ENCODE data around the gene FOXF2.

The FOXF2 gene

DNA sequence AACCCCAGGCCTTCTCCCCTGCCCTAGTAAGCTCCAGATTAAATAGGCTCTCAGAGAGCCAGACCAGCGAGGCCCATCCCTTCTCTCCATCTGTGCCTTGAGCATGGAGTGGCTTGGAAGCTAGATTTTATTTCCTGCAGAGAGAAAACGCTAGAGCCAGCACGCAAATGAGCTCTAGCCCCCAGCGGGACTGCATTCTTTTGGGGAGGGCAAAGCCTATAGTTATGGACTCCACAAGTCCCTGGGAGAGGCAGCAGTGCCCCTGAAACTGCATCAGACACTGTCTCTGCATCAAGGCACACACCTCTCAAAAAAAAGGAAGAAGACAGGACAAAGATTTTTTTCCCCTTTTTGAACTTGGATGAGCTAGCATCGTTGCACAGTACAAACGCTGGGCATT, 15.8 kb downstream of the FOXF2 start:
- no peak for DNase-seq (ENCODE audit: low read depth in 4 of 4, low spot score in 1 of 4)

DNA sequence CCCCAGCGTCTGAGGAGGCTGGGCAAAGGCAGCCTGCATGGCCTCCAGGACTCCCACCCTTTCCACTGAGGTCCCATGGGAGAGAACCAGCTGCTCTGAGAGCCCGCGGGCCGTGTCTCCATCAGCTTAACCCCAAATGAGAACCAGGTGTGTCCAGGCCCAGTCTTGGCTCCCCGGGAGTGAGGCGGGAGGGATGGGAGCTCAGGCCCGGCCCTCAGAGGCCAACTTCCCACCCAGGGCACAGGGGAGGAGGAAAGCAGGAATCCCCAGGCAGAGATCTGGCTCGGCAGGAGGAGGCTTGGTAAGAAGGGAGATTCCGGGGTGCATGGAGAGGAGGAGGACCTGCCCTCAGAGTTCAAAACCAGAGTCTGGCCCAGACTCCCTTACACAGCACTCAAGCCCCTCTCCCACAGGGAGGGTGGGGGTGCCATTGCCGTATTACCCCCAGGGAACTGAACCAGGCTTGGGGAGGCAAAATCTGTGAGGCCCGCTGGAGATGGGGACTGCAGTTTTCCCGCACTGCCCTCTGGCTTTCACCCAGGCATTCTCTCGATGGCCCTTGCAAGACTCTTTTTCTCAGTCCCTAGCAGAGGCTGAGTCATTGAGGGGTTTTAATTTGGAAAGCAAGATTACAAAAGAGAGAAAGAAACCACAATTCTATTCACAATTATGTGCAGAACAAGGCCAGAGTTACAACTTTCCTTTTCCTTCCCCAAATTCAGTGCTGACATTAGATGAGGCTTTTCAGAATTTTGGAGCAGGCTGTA, 17.1 kb downstream of the FOXF2 start:
- no peak for DNase-seq (ENCODE audit: low read depth in 4 of 4, low spot score in 1 of 4)

DNA sequence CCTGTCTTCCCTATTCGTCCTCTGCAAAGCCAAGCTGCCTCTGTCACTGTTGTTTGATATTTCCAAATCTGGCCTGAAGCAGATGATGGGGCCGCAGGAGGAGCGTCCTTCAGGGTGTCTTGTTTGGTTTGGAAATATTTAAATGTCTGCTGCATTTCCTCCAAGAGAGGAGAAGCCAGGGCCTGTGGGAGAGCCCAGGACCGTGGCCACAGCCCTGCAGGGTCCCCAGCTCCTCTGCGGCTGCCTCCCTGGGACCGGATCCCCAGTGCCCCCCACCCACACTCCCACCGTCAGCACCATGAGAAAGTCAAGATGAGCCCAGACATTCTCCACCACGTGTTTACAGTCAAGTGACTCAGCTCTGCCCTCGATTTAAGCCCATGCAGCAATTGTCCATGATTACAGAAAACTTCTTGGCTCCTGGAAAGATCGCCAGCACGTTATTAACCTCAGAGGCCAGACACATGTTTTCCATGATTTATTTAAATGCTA, 18.2 kb downstream of the FOXF2 start:
- no peak for DNase-seq (ENCODE audit: low read depth in 4 of 4, low spot score in 1 of 4)

DNA sequence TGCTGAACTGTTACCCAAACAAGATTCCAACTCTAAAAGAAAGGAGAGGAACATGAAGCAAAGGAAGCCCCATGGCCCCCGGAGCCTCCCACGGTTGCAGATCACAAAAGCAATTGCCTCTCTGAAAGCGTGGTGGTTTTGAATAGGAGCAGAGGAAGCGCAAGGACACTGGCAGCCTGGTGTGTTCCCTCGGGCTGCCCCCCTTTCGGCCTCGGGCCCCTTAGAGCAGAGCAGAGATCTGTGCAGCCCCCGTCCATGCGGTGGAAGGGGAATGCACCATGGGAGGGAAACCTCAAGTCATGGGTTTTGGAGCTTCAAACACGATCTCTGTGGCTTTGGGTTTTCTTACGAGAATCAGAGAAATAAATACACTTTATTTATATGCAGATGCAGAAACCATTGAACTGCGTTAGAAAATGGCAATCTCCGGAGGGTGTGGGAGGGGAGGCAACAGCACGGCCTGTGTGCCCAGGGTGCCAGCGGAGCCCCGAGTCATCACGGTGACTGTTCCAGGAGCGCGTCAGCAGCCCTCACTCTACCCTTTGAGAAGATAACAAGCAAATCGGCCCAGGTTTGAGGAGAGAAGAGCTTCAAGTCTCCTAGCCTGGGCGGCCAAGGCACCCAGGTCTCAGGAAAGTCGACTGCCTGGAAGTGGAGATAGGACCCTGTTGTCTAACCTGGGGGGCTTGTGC, 20.5 kb downstream of the FOXF2 start:
- no peak for DNase-seq (ENCODE audit: low read depth in 4 of 4, low spot score in 1 of 4)

DNA sequence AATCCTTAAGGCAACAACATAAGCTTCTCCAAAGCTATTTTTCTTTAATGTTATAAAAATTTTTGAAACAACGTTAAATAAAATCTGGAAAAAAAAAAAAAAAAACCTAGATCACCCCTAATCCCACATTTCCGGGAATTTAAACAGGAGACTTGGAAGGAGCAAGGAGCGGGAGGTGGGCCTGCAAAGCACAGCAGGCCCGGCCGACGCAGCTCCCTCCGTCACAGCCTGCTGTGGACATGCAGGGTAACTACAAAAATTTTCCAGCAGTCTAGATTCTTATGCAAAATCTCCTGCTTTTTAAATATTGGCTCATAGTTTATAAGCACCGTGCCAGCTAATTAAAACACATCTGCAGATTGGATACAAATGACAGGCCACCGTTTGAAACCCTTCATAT, 23.5 kb downstream of the FOXF2 start:
- no peak for DNase-seq (ENCODE audit: low read depth in 4 of 4, low spot score in 1 of 4)

DNA sequence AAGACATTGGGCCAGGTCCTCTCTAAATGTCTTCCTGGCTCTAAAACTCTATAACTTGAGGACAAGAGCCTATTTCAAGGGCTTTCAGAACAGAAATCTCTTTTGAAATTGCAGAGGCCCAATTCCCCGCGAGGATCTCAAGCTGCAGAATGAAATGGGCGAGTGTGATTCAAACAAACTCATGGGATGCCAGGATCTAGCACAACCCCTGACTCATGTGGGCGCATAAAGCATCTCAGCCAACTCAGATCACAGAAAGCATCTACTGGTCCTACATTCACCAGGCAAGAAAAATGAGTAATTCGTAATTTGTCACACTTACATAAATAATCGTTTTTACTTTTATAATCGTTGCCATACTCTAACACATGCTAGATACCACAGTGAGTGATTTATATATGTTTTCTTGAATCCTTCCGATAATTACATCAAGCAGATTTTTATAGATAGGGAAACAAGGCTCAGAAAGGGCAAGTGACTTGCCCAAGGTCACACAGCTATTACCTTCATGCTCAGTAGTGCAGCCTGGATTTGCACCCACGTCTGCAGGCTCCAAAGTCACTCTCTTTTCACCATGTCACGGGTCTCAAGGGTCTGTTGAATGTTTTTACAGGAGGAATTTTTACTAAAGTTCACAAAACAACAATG, 26.2 kb downstream of the FOXF2 start:
- no peak for DNase-seq (ENCODE audit: low read depth in 4 of 4, low spot score in 1 of 4)

DNA sequence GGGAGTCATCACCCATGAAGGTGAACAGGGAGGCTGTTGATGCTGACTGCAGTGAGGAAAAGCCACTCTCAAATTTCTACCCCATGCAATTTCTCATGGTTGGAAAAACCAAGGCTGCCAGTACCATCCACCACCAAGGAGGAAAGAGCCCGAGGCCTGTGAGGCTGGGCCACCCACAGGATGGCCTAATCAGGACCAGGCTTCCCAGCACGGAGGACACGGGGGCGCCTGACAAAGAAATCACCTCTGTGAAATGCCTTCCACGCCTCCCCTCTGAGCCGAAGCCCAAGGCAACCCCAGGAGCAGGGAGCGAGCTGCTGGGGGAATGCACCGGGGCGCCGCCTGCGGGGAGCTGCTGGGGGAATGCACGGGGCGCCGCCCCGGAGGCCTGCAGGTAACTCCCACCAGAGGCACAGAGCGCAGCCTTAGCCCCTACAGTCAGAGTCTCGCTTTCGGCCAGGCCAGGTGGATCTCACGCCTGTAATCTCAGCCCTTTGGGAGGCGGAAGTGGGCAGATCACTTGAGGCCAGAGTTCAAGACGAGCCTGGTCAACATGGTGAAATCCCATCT, 26.9 kb downstream of the FOXF2 start:
- no peak for DNase-seq (ENCODE audit: low read depth in 4 of 4, low spot score in 1 of 4)

DNA sequence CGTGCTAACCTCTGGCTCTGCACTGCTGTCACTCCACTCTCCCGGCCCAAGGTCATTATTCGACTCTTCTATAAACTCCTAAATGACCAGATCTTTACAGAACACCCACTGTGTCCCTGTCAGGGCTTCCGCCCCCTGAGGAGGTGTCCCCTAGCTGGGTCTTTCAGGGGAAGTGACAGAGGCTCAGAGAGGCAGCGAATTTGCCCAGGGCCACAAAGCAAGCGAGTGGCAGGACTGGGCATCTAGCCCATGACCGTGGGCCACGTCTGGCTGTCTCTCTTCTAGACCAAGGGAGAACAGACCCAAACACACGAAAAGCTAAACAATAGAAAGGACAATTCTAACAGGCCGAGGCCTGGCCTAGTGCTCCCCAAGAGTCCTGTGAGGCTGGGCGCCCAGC, 27.4 kb downstream of the FOXF2 start:
- no peak for DNase-seq (ENCODE audit: low read depth in 4 of 4, low spot score in 1 of 4)

DNA sequence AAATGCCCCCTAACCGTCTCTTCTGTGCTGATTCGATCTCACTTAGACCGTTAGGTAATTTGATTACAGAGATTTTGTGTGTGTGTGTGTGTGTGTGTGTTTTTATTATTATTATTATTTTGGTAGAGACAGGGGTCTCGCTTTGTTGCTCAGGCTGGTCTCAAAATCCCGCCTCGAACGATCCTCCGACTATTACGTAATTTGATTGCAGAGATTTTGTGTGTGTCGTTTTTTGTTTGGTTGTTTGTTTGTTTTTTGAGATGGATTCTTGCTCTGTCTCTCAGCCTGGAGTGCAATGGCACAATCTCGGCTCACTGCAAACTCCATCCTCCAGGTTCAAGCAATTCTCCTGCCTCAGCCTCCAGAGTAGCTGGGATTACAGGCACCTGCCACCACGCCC, 28.3 kb downstream of the FOXF2 start:
- no peak for DNase-seq (ENCODE audit: low read depth in 4 of 4, low spot score in 1 of 4)

DNA sequence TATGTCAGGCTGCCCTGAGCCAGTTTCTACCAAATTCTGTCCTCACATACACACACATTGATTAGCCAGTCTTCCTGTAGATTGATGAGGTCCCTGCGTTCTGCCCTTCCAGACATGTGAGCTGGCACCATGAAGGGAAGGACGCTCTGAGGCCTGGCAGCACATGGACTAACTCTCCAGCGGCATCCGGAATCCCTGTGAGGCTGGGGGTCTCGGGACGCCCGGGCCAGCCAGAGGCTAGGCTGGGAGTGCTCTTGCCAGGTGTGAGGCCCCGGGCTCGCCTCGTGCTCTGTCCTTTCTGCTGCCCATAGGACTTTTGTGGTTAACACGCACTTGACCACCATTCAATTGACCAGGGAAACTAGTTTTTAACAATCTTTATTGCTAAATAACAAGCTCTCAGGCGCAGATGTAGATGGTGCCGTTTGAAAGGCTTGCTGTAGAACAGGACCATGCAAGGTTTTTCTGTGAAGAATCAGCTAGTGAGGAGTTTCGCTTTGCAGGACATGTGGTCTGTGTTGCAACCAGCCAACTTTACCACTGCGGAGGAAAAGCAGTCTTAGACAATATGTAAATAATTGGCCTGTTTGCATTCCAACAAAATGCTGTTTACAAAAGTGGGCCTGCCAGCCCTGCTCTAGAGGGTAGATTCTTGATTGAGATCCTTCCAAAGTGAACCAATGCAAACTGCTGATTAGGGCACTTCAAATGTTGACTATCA, 29.3 kb downstream of the FOXF2 start:
- no peak for DNase-seq (ENCODE audit: low read depth in 4 of 4, low spot score in 1 of 4)

DNA sequence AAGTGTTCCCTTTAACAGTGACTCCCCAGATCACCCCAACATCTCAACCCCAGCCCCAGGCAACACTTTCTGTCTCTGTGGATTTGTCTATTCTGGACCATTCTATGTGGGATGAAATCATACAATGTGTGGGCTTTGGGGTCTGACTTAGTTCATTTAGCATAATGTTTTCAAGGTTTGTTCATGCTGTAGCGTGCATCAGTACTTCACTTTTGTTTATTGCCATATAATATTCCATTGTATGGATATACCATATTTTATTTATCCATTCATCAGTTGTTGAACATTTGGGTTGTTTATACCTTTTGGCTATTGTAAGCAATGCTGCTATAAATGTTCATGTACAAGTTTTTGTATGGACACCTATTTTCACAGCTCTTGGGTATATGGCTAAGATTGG, 31.0 kb downstream of the FOXF2 start:
- no peak for DNase-seq (ENCODE audit: low read depth in 4 of 4, low spot score in 1 of 4)

DNA sequence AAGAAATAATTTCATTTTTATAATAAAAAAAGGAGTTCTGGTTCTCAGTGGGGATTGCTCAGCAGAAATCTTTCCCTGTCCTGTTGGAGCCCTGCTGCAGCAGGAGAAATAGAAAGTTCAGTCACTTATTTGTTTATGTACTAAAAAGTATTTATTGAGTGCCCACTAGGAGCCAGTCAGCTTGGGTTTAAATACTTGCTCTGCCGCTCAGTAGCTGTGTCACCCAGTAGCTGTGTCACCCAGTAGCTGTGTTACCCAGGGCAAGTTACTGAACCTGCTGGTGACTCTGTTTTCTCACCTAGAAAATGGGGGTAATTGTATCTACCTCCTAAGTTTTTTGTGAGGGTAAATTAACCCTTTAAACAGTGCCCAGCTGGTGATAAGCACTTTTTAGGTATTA, 32.9 kb downstream of the FOXF2 start:
- DNase-seq (ENCODE audit: low read depth in 4 of 4, low spot score in 1 of 4), result no peak

DNA sequence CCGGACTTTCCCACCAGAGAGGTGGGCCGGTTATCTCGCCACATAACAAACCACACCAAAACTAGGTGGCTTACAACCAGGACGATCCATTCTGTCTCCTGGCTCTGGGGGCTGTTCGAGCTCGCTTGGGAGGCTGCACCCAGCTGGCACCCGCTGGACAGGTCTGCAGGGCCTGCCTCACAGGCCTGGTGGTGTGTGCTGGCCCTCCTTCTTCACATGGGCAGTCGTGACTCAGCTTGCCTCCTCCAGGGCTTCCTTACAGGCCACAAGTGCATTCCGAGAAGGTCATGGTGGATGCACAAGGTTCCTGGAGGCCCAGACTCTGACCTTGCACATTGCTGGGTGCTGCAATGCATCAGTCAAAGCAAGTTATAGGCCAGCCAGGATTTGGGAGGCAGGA, 34.2 kb downstream of the FOXF2 start:
- DNase-seq (ENCODE audit: low read depth in 4 of 4, low spot score in 1 of 4), result no peak

DNA sequence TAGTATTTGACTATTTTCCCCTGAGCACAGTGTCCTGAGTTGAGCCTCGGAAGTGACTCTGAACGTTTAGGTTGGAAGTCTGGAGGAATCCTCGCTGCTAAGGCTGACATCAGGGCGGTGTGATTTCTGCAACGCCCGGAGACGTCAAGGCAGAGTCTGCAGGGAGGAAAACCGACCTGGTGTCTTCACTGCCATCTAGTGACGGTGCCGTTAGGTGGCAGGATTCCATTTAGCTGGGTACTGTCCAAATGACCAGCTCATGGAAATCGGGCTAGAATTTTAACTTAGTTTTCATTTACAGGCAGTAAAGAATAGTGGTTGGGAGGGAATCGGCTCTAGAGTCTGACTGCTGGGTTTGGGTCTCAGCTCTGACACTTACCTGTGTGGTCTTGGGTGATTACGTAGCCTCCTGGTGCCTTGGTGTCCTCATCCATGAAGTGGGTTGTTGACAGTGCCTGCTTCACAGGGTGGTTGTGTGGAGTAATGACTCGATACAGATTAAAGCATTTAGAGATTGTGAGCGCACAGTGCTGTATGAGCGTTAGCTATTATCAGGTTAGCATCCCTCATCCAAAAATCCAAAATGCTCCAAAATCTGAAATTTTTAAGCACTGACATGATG, 35.0 kb downstream of the FOXF2 start:
- peak in 1 of 4 experiments; percentile 10 for DNase-seq (ENCODE audit: low read depth in 4 of 4, low spot score in 1 of 4)

DNA sequence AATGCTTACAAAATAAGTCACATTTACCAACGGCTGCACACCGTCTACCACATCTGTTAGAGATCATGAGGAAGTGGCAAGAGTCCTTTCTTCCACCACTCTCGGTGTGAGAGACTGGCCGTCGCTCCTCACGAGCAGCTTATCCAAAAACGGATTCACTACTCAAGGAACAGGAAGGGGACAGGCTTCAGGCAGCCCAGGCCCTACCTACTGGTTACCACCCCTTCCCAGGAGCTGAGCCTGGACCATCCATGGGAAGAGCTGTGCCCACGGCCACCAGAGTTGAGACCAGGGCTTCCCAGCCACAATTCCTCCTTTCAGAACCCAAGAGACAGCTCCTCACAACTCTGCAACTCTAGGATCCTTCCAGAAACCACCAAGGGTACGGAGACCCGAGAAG, 37.0 kb downstream of the FOXF2 start:
- no peak for DNase-seq (ENCODE audit: low read depth in 4 of 4, low spot score in 1 of 4)

DNA sequence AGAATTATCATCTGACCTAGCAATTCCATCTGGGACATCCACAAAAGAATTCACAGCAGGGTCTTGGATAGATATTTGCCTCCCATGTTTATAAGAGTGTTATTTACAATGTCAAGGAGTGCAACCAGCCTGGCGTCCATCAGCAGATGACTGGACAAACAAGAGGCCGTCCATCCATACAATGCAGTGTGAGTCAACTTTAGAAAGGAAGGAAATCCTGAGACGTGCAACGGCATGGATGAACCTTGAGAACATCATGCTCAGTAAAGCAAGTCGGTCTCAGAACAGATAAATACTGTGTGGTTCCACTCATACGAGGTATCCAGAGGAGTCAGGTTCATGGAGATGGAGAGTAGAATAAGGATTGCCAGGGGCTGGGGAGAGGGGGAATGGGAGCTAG, 46.4 kb downstream of the FOXF2 start:
- DNase-seq (ENCODE audit: low read depth in 4 of 4, low spot score in 1 of 4), result no peak

DNA sequence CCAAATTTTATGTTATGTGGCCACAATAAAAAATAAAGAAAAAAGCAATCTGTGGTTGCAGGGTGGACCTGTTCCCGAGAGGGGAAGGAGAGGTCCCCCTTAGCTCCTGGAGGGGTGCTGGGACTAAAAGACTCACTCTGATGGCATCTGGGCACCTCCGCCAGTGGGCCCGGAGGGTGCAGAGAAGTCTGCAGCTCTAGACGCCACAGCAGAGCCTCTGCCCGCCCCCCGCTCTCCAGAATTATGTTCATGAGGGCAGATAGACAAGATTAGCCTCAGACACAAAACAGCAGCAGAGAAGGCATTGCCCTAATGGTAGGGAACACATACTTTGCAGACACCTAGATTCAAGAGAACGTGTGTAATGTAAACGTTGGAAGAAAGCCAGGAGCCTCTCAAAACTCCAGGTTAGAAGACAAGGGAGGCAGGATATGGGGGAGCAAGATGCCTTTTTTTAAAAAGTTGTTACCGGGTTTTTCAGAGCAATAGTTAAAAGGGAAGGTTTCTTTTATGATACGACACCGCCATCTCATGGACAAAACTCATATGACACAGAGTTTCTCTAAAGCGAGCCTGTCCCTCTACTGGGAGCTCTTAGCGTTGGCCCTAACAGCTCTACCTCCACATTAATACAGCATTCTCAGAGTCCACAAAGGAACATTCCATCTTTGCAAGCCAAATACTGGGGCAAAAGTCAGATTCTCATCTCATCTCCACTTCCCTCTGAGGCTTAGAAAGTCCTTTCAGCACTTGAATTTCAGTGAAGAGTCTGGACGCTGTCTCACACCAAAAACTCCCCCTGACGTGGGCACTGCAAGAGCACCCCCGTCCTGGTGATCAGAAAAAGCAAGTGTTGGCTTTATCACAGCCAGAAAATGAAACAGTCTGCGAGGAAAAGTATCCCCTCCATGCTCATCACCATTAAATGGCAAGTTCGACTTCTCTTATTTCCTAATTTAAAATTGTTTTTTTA, 47.2 kb downstream of the FOXF2 start:
- peak; percentile 18 to 40 (median 22) for DNase-seq (ENCODE audit: low read depth in 4 of 4, low spot score in 1 of 4)

DNA sequence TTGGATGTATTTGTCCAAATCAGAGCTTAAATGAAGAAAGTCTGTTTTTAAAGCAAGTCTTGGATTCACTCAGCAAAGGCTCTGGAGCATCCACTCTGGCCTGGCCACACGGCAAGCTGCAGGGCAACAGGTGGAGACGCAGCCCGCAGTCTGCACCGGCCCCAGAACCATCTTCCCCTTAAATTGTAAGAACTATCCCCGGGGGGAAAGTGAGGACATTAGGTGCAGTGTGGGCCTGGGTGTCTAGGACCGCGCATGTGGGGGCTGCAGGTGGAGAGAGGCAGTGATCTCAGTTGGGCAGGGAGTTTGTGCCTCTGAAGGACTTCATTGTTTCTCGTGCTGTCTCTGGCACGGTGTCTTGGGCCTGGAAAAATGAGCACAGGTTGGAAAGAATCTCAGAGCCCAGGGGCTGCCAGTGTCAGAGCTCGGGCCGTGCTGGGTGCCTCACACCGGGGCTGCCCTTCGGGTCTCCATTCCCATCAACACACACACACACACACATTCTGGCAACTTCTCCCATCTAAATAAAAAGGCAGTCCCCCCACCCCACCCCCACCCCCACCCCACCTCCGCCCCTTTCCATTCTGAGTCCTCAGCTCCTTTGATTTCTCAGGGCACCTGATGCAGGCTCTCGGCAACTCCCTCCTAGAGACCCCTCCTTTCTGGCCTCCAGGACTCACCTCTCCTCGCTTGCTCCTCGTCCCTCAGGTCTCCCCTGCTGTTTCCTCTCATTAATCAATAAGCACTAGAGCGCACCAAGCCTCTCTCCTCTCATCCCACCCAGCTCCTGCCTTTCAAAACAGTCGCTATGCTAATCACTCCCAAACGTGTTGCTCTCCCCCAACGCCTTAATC, 48.4 kb downstream of the FOXF2 start:
- DNase-seq (ENCODE audit: low read depth in 4 of 4, low spot score in 1 of 4), result no peak

DNA sequence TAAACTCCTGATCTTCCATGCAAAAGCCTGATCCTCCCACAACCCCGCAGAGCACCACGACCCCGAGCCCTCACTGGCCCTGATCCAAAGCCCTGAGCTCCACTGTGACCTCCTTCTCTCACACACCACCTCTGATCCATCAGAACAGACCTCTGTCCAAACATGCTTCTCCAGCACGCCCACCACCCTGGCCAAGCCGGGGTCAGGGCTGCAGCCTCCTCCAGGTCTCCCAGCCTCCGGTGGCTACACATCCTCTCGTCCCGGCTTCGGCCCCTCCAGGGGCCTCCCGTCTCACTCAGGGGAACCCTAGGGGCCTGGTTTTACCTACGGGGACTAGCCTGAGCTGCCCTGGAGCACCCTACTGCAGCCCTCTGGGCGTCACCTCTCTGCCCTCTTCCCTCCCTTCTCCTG, 49.1 kb downstream of the FOXF2 start:
- DNase-seq (ENCODE audit: low read depth in 4 of 4, low spot score in 1 of 4), result no peak
